HEK293 (cell line): Measurements from ENCODE around the gene FBXW2.
A peak's percentile ranks its signal among the peaks of the same experiment; 100 is the strongest.

Source experiments
- CTCF ChIA-PET: fragments of 350-600 bp; formaldehyde crosslinking; extraction: SDS; loops from one replicate; lab custom pipeline; 2021; ENCODE audit warnings: antibody characterized with exemption; lab: Yijun Ruan, JAX
- POLR2A ChIA-PET: fragments of 300-600 bp; formaldehyde crosslinking; extraction: SDS; loops from one replicate; lab custom pipeline; 2020; ENCODE audit warnings: antibody characterized with exemption, inconsistent platforms; lab: Yijun Ruan, JAX
- H3K27ac ChIP-seq: fragments of 200-500 bp; sonication (Bioruptor generic); 2 replicates; pipeline ENCODE4 v1.5.1; 2014; ENCODE audit warnings: low read depth, low read length, control low read depth, inconsistent platforms; ENCODE audit errors: extremely low read depth
- H3K36me3 ChIP-seq, 2 experiments: fragments of 200-500 bp in 1 of 2; sonication (Bioruptor generic) in 1 of 2; 1 replicate in 1 of 2; 2 replicates in 1 of 2; pipeline ENCODE4 v1.5.1; 2014 to 2017; ENCODE audit warnings: inconsistent platforms in 2 of 2, low read length in 2 of 2; ENCODE audit not compliant: control insufficient read depth in 2 of 2, insufficient read depth in 1 of 2
- H3K4me1 ChIP-seq: fragments of 200-500 bp; sonication (Bioruptor generic); 2 replicates; pipeline ENCODE4 v1.5.1; 2014; ENCODE audit warnings: mild to moderate bottlenecking, low read length, inconsistent platforms; ENCODE audit not compliant: control insufficient read depth, insufficient read depth
- H3K4me3 ChIP-seq: 2 replicates; pipeline ENCODE4 v1.5.1; 2011; ENCODE audit warnings: low read depth, mild to moderate bottlenecking, control low read depth, low read length, moderate library complexity
- H3K9me3 ChIP-seq: fragments of 200-500 bp; sonication (Bioruptor generic); 2 replicates; pipeline ENCODE4 v1.5.1; 2014; ENCODE audit warnings: low read depth, low read length, inconsistent platforms; ENCODE audit not compliant: control insufficient read depth, insufficient read depth
- BCL11A ChIP-seq: fragments of 450-650 bp; formaldehyde crosslinking; IDR thresholded peaks from 2 replicates; pipeline ENCODE4 v1.5.1; 2016; ENCODE audit warnings: low read depth, missing biosample characterization, missing genetic modification characterization
- GLI4 ChIP-seq: fragments of 450-650 bp; formaldehyde crosslinking; IDR thresholded peaks from 2 replicates; pipeline ENCODE4 v1.5.1; 2016; ENCODE audit warnings: missing biosample characterization, missing genetic modification characterization
- HOXC10 ChIP-seq: sonication (generic); formaldehyde crosslinking; IDR thresholded peaks from 2 replicates; pipeline ENCODE4 v1.8.1; 2023; ENCODE audit warnings: mild to moderate bottlenecking, missing genetic modification reagents
- HOXD13 ChIP-seq: sonication (generic); formaldehyde crosslinking; IDR thresholded peaks from 2 replicates; pipeline ENCODE4 v1.8.0; 2022; ENCODE audit warnings: missing genetic modification reagents, borderline replicate concordance
- KLF8 ChIP-seq: fragments of 450-650 bp; formaldehyde crosslinking; IDR thresholded peaks from 2 replicates; pipeline ENCODE4 v1.5.1; 2016; ENCODE audit warnings: missing biosample characterization, missing genetic modification characterization
- PRDM1 ChIP-seq: fragments of 450-650 bp; formaldehyde crosslinking; IDR thresholded peaks from 2 replicates; pipeline ENCODE4; 2016; ENCODE audit warnings: missing biosample characterization, missing genetic modification characterization
- SETDB1 ChIP-seq: IDR thresholded peaks from one replicate; pipeline ENCODE4 v1.6.1; 2017; ENCODE audit warnings: mild to moderate bottlenecking, low read length, moderate library complexity, mixed read lengths; ENCODE audit not compliant: insufficient read length
- ZFP69B ChIP-seq: fragments of 450-650 bp; formaldehyde crosslinking; IDR thresholded peaks from 2 replicates; pipeline ENCODE4 v1.5.1; 2016; ENCODE audit warnings: missing biosample characterization, missing genetic modification characterization
- ZNF114 ChIP-seq: fragments of 450-650 bp; formaldehyde crosslinking; IDR thresholded peaks from 2 replicates; pipeline ENCODE4 v1.5.0; 2017; ENCODE audit warnings: missing biosample characterization, missing genetic modification characterization
- ZNF133 ChIP-seq: fragments of 450-650 bp; formaldehyde crosslinking; IDR thresholded peaks from 2 replicates; pipeline ENCODE4 v1.5.1; 2016; ENCODE audit warnings: missing biosample characterization, missing genetic modification characterization
- ZNF248 ChIP-seq: fragments of 450-650 bp; formaldehyde crosslinking; IDR thresholded peaks from 2 replicates; pipeline ENCODE4 v1.5.1; 2017; ENCODE audit warnings: missing biosample characterization, missing genetic modification characterization
- ZNF274 ChIP-seq, 2 experiments: fragments of 200-500 bp in 1 of 2; fragments of 450-650 bp in 1 of 2; sonication (Bioruptor generic) in 1 of 2; formaldehyde crosslinking in 1 of 2; IDR thresholded peaks; 2 replicates each; pipeline versions ENCODE4 v1.5.1 to v1.6.1; 2014 to 2016; ENCODE audit warnings: borderline replicate concordance in 1 of 2, inconsistent platforms in 1 of 2, low read length in 1 of 2, missing biosample characterization in 1 of 2, missing genetic modification characterization in 1 of 2
- ZNF48 ChIP-seq: fragments of 450-650 bp; formaldehyde crosslinking; IDR thresholded peaks from 2 replicates; pipeline ENCODE4 v1.5.1; 2016; ENCODE audit warnings: missing biosample characterization, missing genetic modification characterization
- ZNF529 ChIP-seq: fragments of 450-650 bp; formaldehyde crosslinking; IDR thresholded peaks from 2 replicates; pipeline ENCODE4 v1.5.1; 2017; ENCODE audit warnings: missing genetic modification characterization, missing biosample characterization; ENCODE audit not compliant: insufficient replicate concordance
- ZNF549 ChIP-seq: fragments of 450-650 bp; IDR thresholded peaks from 2 replicates; pipeline ENCODE4 v1.5.1; 2018; ENCODE audit warnings: missing biosample characterization, missing genetic modification characterization, mild to moderate bottlenecking, inconsistent platforms, moderate library complexity
- ZNF623 ChIP-seq: fragments of 450-650 bp; formaldehyde crosslinking; IDR thresholded peaks from 2 replicates; pipeline ENCODE4 v1.5.1; 2016; ENCODE audit warnings: missing biosample characterization, missing genetic modification characterization
- ZNF660 ChIP-seq: fragments of 450-650 bp; IDR thresholded peaks from 2 replicates; pipeline ENCODE4 v1.5.1; 2018; ENCODE audit warnings: missing biosample characterization, mild to moderate bottlenecking, missing genetic modification characterization
- ZNF670 ChIP-seq: fragments of 450-650 bp; formaldehyde crosslinking; IDR thresholded peaks from 2 replicates; pipeline ENCODE4 v1.5.1; 2016; ENCODE audit warnings: missing biosample characterization, missing genetic modification characterization, low read depth
- ZXDB ChIP-seq: fragments of 450-650 bp; formaldehyde crosslinking; IDR thresholded peaks from 2 replicates; pipeline ENCODE4 v1.5.1; 2016; ENCODE audit warnings: missing biosample characterization, missing genetic modification characterization
- TF ChIP-seq, protein P1 (sequence below): IDR thresholded peaks from 2 replicates; pipeline ENCODE4 v1.6.1; 2011; ENCODE audit warnings: mild to moderate bottlenecking, low read depth, low read length, borderline replicate concordance
- TF ChIP-seq, protein P2 (sequence below): fragments of 450-650 bp; formaldehyde crosslinking; IDR thresholded peaks from 2 replicates; pipeline ENCODE4 v1.5.1; 2016; ENCODE audit warnings: missing biosample characterization, missing genetic modification characterization
- TF ChIP-seq, protein P3 (sequence below): fragments of 450-650 bp; formaldehyde crosslinking; IDR thresholded peaks from 2 replicates; pipeline ENCODE4 v1.5.1; 2016; ENCODE audit warnings: missing biosample characterization, missing genetic modification characterization
- TF ChIP-seq, protein P4 (sequence below): fragments of 450-650 bp; formaldehyde crosslinking; IDR thresholded peaks from 2 replicates; pipeline ENCODE4 v1.5.1; 2016; ENCODE audit warnings: missing biosample characterization, missing genetic modification characterization
- TF ChIP-seq, protein P5 (sequence below): fragments of 450-650 bp; formaldehyde crosslinking; IDR thresholded peaks from 2 replicates; pipeline ENCODE4 v1.5.0; 2017; ENCODE audit warnings: missing biosample characterization, missing genetic modification characterization, borderline replicate concordance

Gene FBXW2

DNA sequence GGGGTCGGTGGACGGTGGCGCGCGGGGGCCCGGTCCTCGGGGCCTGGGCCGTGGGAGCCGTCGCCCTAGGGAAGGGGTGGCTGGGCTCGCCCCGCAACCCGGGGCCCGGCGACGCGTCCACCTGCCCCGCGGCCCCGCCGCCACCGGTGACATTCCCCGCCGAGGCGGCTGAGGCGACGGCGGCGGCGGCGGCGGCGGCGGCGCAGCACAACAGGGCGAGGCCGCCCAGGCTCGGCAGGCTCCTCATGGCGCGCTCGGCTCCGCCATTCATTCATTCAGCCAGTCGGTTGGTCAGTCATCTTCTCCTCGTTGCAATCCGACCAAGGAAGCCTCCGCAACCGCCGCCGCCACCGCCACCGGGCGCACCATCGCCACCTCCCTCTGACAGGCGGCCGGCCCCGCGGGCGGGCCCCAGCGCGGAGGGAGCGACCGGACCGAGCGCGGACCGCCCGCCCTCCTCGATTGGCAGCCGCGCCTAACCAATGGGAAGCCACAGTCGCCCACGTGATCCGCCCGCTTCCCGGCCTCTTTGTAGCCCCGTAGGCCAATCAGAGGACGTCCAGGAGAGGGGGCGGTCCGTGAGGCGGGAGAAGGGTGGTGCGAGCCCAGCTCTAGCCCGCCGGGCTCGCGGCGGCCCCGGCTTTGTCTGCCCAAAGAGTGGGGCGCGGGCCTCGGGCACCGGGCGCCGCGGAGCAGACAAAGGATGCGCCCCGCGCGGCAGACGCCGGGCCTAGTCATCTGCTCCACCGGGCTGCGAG is 78.9 kb downstream of the FBXW2 start, which contains the start of gene MEGF9:
TSS of gene MEGF9 (minus strand) at position 383 of the 758 bp plus-strand sequence. CDS start at position 271, 112 bp downstream.
- Histone ChIP-seq H3K9me3 (no peaks in the 10 kb centered on the region), H3K27ac (peak within 1 kb of the TSS; percentile 52; the same call in 1 of the 2 replicates), H3K4me3 (peak within 1 kb of the TSS; percentile 91), H3K4me1 (peaks cover 13% of the 10 kb centered on the region; the same call in 1 of the 2 replicates), H3K36me3 (no peaks in the 10 kb centered on the region; a peak in 1 of 3 replicates)
- CTCF ChIA-PET = interaction anchor here (1.3 to 2.2 kb wide), 2 partner anchors 16 to 94 kb away, joined by 5 to 8 read pairs; no protein-coding TSS in a partner anchor
- POLR2A ChIA-PET = interaction anchor here (0.5 to 1.5 kb wide), 9 partner anchors 8 to 155 kb away, joined by 3 to 7 read pairs (median 3); no protein-coding TSS in a partner anchor
- TF ChIP-seq ZNF529 (tag by site-specific recombination) (no peak), HOXD13 (CRISPR knock-in tag) (no peak), ZNF248 (tag by site-specific recombination) (no peak), ZNF114 (tag by site-specific recombination) (no peak), BCL11A (tag by site-specific recombination) (no peak), HOXC10 (CRISPR knock-in tag) (no peak), ZNF623 (tag by site-specific recombination) (no peak), ZXDB (0 out of 2 replicates have a peak, but pooled peaks have one; percentile 22), ZNF670 (no peak), GLI4 (tag by site-specific recombination) (no peak), PRDM1 (no peak), ZNF48 (no peak), ZFP69B (tag by site-specific recombination) (peak; percentile 29; the same call in 1 of the 2 replicates), ZNF133 (tag by site-specific recombination) (no peak), ZNF274 (IDR thresholded peaks at IDR 0.05; ENCODE audit: low read length) (no peak), ZNF274 (tag by site-specific recombination; IDR thresholded peaks at IDR 0.05; ENCODE audit: borderline replicate concordance) (no peak), KLF8 (no peak; the same call in 1 of the 2 replicates), ZNF549 (tag by site-specific recombination) (no peak), SETDB1 (no peak), ZNF660 (tag by site-specific recombination) (peak; percentile 47; the same call in 1 of the 2 replicates)
- TF ChIP-seq, protein P1, sequence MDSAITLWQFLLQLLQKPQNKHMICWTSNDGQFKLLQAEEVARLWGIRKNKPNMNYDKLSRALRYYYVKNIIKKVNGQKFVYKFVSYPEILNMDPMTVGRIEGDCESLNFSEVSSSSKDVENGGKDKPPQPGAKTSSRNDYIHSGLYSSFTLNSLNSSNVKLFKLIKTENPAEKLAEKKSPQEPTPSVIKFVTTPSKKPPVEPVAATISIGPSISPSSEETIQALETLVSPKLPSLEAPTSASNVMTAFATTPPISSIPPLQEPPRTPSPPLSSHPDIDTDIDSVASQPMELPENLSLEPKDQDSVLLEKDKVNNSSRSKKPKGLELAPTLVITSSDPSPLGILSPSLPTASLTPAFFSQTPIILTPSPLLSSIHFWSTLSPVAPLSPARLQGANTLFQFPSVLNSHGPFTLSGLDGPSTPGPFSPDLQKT = no peak
- TF ChIP-seq, protein P2, sequence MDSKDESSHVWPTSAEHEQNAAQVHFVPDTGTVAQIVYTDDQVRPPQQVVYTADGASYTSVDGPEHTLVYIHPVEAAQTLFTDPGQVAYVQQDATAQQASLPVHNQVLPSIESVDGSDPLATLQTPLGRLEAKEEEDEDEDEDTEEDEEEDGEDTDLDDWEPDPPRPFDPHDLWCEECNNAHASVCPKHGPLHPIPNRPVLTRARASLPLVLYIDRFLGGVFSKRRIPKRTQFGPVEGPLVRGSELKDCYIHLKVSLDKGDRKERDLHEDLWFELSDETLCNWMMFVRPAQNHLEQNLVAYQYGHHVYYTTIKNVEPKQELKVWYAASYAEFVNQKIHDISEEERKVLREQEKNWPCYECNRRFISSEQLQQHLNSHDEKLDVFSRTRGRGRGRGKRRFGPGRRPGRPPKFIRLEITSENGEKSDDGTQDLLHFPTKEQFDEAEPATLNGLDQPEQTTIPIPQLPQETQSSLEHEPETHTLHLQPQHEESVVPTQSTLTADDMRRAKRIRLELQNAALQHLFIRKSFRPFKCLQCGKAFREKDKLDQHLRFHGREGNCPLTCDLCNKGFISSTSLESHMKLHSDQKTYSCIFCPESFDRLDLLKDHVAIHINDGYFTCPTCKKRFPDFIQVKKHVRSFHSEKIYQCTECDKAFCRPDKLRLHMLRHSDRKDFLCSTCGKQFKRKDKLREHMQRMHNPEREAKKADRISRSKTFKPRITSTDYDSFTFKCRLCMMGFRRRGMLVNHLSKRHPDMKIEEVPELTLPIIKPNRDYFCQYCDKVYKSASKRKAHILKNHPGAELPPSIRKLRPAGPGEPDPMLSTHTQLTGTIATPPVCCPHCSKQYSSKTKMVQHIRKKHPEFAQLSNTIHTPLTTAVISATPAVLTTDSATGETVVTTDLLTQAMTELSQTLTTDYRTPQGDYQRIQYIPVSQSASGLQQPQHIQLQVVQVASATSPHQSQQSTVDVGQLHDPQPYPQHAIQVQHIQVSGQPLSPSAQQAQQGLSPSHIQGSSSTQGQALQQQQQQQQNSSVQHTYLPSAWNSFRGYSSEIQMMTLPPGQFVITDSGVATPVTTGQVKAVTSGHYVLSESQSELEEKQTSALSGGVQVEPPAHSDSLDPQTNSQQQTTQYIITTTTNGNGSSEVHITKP (tag by site-specific recombination) = no peak
- TF ChIP-seq, protein P3, sequence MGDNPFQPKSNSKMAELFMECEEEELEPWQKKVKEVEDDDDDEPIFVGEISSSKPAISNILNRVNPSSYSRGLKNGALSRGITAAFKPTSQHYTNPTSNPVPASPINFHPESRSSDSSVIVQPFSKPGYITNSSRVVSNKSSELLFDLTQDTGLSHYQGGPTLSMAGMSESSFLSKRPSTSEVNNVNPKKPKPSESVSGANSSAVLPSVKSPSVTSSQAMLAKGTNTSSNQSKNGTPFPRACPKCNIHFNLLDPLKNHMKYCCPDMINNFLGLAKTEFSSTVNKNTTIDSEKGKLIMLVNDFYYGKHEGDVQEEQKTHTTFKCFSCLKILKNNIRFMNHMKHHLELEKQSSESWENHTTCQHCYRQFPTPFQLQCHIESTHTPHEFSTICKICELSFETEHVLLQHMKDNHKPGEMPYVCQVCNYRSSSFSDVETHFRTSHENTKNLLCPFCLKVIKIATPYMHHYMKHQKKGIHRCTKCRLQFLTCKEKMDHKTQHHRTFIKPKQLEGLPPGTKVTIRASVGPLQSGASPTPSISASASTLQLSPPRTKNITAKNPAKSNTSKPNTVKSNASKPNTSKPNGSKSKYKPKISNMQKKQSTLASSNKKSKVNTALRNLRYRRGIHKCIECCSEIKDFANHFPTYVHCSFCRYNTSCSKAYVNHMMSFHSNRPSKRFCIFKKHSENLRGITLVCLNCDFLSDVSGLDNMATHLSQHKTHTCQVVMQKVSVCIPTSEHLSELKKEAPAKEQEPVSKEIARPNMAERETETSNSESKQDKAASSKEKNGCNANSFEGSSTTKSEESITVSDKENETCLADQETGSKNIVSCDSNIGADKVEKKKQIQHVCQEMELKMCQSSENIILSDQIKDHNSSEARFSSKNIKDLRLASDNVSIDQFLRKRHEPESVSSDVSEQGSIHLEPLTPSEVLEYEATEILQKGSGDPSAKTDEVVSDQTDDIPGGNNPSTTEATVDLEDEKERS (tag by site-specific recombination) = no peak
- TF ChIP-seq, protein P4, sequence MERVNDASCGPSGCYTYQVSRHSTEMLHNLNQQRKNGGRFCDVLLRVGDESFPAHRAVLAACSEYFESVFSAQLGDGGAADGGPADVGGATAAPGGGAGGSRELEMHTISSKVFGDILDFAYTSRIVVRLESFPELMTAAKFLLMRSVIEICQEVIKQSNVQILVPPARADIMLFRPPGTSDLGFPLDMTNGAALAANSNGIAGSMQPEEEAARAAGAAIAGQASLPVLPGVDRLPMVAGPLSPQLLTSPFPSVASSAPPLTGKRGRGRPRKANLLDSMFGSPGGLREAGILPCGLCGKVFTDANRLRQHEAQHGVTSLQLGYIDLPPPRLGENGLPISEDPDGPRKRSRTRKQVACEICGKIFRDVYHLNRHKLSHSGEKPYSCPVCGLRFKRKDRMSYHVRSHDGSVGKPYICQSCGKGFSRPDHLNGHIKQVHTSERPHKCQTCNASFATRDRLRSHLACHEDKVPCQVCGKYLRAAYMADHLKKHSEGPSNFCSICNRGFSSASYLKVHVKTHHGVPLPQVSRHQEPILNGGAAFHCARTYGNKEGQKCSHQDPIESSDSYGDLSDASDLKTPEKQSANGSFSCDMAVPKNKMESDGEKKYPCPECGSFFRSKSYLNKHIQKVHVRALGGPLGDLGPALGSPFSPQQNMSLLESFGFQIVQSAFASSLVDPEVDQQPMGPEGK (tag by site-specific recombination) = 0 out of 2 replicates have a peak, but pooled peaks have one; percentile 41
- TF ChIP-seq, protein P5, sequence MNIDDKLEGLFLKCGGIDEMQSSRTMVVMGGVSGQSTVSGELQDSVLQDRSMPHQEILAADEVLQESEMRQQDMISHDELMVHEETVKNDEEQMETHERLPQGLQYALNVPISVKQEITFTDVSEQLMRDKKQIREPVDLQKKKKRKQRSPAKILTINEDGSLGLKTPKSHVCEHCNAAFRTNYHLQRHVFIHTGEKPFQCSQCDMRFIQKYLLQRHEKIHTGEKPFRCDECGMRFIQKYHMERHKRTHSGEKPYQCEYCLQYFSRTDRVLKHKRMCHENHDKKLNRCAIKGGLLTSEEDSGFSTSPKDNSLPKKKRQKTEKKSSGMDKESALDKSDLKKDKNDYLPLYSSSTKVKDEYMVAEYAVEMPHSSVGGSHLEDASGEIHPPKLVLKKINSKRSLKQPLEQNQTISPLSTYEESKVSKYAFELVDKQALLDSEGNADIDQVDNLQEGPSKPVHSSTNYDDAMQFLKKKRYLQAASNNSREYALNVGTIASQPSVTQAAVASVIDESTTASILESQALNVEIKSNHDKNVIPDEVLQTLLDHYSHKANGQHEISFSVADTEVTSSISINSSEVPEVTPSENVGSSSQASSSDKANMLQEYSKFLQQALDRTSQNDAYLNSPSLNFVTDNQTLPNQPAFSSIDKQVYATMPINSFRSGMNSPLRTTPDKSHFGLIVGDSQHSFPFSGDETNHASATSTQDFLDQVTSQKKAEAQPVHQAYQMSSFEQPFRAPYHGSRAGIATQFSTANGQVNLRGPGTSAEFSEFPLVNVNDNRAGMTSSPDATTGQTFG = no peak
